HG03571 (cell line): ENCODE results near the gene SLC4A9.

Source experiments
- ATAC-seq: cut with Tn5 transposase; IDR thresholded peaks from one replicate; pipeline ENCODE4 v1.9.1; 2021; ENCODE audit not compliant: unreplicated experiment

Gene SLC4A9

DNA sequence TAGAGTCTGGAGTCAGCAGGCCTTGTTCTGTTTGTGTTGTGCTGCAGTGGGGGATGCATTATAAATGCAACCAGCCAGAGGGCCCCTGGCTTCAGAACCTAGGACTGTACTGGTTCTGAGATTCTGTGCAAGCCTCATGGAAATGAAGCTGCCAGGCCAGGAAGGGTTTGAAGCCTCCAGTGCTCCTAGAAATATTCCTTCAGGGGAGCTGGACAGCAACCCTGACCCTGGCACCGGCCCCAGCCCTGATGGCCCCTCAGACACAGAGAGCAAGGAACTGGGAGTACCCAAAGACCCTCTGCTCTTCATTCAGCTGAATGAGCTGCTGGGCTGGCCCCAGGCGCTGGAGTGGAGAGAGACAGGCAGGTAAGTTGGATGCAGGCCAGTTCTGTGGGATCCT, at the start of gene SLC4A9:
Gene SLC4A9, plus strand, starts transcription at position 94 of the 400 bp plus-strand sequence. Its CDS starts 43 bp downstream, at position 137.
- ATAC-seq: no peak

DNA sequence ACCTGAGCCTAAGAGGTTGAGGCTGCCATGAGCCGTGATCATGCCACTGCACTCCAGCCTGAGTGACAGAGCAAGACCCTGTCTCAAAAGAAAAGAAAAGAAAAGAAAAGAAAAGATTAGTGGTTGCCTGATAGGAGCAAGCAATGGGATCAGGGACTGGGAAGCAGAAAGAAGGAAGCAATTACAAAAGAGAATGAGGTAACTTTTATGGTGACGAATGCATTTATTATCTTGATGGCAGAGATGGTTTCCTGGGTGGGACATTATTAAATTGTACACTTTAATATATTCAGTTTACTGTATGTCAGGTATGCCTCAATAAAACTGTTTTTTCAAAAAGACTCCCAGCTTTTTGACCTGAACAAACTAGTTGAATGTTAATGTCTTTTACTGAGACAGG, 49.6 kb upstream of the SLC4A9 start:
- no peak for ATAC-seq

DNA sequence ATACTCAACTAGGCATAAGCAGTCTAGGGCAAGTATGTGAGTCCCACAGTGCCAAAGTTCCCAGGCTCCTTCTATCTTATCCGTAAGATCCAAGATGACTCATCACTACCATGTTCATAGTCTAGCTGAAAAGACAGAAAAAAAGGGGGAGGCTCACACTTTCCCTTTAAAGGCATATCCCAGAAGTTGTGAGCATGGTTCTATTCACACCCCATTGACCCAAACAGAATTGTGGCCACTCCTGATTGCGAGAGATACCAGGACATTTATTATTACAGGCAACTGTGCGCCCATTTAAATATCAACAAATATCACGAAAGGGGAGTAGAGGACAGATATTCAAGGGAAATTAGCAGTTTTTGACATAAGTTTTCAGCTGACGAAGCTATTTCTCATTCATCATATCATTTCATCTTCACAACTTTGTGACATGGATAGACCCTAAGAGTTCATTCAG, 49.0 kb upstream of the SLC4A9 start:
- ATAC-seq: no peak

DNA sequence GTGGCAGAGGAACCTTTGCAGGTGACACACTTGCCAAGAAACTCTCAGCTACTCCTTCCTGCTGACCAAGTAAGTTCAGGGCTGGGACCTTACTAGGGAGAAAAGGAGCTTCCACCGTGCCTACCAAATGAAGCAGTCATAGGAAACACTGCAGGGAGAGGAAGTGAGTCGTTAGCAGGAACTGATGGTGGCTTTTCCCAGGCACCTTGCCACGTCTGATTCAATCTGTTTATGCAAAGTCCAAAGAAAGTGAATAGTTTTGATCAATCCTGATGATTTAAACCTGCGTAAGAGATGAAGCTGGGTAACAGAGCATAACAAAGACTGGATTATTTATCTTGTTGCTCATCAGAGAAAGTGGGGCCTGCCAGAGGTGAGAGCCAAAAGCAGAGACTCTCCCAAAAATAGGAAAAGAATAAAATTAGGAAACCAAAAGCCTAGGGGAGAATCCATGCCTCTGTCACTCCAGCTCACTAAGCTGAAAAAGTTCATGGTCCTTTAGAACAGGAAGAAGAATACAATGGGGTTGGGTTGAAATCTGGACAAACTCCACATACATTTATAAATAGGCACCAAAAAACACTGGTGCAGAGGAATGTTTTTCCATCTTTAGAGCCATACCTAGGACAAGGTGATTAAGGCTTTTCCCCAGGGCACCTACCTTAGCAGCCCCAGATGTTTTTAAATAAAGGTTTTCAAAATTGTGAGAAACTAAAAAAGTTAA, 47.8 kb upstream of the SLC4A9 start:
- no peak for ATAC-seq

DNA sequence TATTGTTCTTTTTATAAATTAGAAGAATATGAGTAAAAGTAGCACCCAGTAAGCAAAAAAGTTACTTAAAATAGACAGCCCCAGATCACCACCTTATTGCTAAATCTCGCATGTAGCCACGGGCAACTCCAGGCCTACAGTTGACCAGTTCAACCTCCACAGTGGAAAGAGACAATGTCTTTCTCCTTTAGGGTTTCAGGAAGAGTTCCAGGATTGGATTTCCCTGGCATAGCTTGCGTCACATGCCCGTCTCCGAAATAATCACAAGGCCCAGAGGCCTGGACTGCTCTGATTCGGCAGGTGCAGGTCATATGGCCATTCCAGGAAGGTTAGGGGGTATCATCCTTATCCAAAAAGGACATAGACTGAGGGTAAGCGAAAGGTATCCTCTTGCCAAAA, 47.2 kb upstream of the SLC4A9 start:
- ATAC-seq: no peak

DNA sequence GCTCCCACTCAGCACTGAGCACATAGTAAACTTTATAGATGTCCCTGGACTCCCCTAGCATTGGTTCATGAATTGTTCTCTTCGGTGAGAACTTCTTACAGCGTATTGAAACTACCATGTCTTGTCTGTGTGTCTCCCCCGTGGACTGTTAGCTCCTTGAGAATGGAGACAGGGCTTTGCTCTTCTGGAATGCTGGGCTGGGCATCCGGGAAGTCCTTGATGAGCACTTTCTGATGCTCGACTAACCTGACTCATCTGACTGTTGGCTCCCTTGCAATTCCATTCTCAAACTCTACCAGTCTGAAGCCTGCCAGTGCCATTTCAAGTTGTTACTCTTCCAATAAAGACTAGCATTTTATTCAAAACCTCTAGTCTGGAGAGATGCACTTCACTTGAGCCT, 42.1 kb upstream of the SLC4A9 start:
- ATAC-seq: no peak

DNA sequence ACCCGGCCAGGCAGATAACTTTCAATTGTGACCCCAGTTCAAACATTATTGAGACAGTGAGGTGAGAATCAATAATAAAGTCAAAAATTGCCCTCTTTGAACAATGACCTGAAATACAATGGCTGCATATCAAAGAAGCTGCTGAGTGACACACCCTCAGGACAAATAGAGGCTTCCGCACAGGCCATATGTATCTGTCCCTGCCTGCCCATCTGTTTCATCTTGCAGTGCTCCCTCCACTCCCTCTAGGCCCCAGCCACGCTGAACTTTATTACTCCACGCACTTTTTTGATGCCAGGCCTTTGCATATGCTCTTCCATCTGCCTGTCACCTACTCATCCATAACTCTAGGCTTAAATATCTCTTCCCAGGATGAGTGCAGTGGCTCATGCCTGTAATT, 41.2 kb upstream of the SLC4A9 start:
- ATAC-seq: no peak

DNA sequence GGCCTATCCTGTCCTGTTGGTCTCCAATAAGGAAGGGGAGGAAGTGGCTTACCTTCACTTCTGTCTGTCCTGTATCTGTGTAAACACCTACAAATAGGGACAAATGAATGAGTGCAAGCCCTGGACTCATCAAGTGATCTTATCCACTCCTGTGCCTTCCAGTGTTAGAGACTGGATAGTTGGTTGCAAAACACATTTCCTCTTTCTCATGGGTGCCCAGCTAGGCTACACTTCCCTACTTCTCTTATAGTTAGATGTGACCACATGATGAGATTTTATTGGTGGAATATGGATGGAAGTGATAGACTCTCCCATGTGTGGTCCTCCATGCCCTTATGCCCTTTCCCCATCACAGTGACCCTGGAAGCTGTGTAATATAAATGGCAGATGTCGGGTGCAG, 40.2 kb upstream of the SLC4A9 start:
- no peak for ATAC-seq

- ATAC-seq: no peak
Measured at GRCh38 chr5:140321796-140322195, 38.2 kb upstream of the SLC4A9 start.

DNA sequence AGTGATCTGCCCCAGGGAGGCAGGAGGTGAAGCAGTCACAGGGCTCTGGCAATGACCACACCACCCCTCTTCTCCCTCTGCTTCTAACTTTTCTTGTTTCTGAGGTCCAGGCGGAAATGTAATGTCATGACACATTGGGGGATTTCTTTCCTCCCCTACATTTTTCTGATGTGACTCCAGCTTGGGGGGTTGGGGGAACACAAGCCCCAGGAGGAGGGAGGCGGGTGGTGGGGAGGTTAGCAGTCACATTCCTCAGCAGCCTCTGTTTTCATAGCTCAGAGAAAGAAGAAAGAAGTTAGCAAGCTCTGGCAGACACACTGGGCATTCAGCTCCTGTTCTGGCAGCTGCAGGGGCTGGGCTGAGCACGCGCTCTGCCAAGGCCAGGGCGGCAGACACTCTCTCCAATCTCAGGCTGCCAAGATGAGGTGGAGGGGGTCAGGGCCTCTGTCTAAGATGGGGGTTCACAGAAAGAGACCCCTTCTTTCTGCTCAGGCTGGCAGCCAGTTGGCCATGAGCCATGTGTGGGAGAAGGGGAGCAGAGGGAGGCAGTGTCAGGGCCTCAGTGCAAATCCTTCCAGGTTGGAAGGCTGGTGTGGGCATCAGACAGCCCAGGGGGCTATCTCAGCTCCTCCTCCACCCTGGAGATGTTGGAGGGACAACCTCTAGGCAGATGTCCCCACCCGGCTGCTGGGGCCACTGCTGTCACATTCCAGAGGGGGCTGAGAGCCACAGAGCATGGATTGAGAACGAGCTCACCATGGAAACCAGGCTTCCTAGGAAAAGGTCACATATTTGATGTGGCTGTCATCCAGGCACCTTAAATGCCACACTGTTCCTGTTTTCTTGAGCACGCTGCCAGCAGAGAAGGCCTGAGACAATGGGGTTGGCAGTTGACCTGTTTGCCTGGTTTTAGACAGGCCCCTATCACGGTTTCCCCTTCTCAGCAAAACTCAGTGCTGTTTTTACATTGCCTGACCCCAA, 37.0 kb upstream of the SLC4A9 start:
- no peak for ATAC-seq

GRCh38 chr5:140324041-140324600, 35.9 kb upstream of the SLC4A9 start:
- ATAC-seq: no peak

DNA sequence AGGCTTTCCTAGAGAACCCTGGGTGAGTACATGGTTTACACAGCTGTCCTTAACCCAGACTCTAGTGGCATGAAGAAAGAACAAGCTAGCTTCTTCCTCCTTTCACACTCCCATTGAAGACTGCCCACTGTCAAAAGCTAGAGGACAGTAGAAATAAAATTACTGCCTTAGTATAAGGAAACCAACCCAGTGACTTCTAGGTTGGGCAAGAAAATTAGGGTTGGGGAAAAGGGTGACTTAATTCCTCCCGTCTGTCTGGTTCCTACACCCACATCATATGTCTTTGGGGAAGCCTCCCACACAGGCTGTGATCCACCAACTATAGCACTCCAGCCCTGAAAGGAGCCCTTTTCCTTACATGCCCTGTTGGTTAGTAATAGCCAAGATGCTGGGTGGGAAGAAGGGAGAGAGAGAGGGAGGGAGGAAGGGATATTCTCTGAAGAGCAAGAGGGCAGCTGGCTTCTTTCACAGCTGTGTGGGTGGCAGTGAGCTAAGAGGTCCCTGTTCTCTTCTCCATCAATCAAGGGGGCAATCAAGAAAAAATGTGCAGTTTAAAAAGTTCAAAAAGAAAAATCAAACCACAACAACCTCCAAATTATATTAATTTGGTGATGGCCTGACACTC, 35.3 kb upstream of the SLC4A9 start:
- no peak for ATAC-seq

- ATAC-seq: no peak
Measured at GRCh38 chr5:140325486-140325885, 34.5 kb upstream of the SLC4A9 start.

DNA sequence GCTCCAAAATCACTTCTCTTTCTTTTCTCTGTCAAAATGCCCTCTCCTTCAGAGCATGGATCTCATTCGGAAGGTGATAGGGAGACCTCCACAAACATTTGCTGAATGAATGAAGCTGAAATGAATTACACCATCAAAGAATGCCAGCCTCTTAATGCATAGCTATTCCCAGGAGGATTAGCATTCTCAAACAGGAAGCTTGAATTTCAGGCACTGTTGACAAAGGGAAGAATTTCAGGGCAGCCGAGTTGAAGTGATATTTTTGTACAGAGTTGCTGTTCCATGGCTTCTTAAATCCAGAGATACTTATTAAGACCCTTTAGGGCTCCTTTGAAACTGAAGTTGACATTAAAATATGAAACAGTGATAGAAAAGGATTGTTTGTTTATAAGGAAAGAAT, 32.4 kb upstream of the SLC4A9 start:
- no peak for ATAC-seq

DNA sequence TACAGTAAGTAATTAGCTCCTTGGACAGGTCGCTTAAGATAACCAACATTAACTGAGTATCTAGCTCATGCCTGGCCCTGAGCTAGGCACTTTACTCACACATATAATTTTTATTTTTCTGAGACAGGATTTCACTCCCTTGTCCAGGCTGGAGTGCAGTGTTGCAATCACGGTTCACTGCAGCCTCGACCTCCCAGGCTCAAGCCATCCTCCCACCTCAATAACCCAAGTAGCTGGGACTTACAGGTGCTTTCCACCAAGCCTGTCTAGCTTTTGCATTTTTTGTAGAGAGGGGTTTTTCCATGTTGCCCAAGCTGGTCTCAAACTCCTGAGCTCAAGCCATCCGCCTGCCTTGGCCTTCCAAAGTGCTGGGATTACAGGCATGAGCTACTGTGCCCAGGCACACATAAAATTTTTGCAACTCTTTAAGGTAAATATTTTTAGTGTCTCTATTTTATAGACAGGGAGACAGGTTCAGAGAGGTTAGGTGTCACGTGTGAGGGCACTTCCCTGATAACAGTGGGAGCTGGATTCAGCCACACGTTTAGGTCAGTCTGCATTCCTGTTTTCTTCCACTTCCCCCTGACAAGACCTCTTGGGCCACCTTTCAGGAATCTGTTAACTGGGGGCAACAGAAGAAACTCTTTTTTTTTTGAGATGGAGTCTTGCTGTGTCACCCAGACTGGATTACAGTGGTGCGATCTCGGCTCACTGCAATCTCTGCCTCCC, 31.8 kb upstream of the SLC4A9 start:
- no peak for ATAC-seq

DNA sequence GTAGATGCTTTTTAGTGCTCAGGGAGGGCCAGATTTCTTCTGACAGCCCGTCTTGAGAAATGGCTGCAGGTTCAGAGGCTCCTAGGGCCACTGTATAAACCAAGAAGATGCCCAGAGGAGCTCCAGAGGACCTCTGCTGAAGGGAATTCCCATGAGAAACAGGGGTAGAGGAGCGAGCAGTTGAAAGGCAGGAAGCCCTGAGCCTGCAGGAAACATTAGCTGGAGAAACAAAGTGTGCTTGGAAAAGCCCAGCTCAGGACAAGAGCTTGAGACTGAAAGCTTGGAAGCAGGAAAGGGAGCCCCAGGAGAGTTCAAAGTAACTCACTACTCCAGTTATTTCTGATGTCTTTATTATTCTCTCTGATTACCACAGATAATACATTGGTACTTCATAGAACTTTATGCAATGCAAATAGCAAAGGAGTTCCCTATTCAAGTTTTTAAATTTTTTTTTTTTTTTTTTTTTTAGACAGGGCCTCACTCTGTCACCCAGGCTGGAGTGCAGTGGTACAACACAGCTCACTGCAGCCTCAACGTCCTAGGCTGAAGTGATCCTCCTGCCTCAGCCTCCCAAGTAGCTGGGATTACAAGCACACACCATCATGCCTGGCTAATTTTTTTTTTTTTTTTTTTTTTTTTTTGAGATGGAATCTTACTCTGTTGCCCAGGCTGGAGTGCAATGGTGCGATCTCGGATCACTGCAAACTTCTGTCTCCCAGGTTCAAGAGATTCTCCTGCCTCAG, 30.1 kb upstream of the SLC4A9 start:
- no peak for ATAC-seq

DNA sequence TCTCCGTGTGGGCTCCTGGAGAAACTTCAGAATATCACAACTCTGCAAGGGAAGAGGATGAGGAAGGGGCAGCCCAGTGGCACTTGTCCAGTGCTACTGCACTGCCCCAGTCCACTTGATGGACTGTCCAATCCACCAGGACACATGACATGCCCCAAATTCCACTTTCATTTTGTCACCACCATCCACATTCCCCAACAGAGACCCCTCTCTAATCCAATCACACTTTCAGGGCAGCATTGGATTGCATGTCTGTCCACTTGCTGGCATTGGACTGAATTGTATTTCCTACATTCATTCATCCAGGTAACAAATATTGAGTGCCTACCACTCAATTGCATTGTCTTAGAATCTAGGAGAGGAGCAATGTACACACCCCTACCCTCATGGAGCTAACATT, 28.4 kb upstream of the SLC4A9 start:
- ATAC-seq: no peak

GRCh38 chr5:140336388-140336787, 23.6 kb upstream of the SLC4A9 start:
- no peak for ATAC-seq

- no peak for ATAC-seq
Measured at GRCh38 chr5:140337880-140338279, 22.1 kb upstream of the SLC4A9 start.

DNA sequence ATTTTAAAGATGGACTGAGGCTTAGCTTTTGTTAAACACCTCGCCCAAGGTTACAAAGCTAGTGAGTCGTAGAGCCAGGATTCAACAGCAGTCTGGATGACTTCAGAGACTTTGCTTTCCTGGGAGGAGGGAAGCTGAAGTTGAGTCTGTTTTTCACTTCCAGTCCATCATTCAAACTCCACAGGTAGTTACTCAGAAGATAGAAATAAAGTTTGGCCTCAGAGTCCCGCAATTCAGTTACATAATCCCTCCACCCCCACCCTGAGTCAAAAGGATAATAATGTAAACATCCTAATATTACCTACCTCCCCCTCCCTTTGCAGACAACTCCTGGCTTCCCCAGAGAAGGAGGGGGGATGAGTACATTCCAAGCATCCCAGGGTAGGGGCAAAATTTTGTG, 21.7 kb upstream of the SLC4A9 start:
- no peak for ATAC-seq
